IMR-90 (cell line): Measurements from ENCODE around the gene TAF4B. TPM values are rescaled to one million over a fixed set of nuclear protein-coding genes. Genes with fewer than 3 reads are reported as not detected.

Experiments
- ATAC-seq: fragments of 200-7000 bp; cut with Tn5 transposase; 2 replicates; pipeline ENCODE4 v1.9.1; 2020; ENCODE audit warnings: low read depth, mild to moderate bottlenecking, moderate library complexity
- BruUV-seq: library from RNA; stranded (reverse); fragments of 400-500 nt; replicated peaks from 2 replicates; lab custom pipeline; 2021; lab: Mats Ljungman, UMichigan
- CTCF ChIA-PET: fragments of 300-600 bp; formaldehyde crosslinking; extraction: SDS; loops from one replicate; lab custom pipeline; 2021; ENCODE audit warnings: antibody characterized with exemption; lab: Yijun Ruan, JAX
- POLR2A ChIA-PET: fragments of 300-600 bp; sonication (Branson Sonifier 250); formaldehyde crosslinking; loops from one replicate; lab custom pipeline; 2022; ENCODE audit warnings: antibody characterized with exemption; ENCODE audit not compliant: unreplicated experiment; lab: Charles Lee
- DNase-seq: peaks from one replicate; pipeline ENCODE4 v3.0.0; 2013
- H2AFZ ChIP-seq: replicated peaks from 2 replicates; pipeline ENCODE3; 2013; ENCODE audit warnings: low read length, mild to moderate bottlenecking; ENCODE audit not compliant: poor library complexity
- H2AK5ac ChIP-seq: 2 replicates; pipeline ENCODE4 v1.6.1; 2013; ENCODE audit warnings: low read depth, low read length, inconsistent platforms
- H2AK9ac ChIP-seq: replicated peaks from 2 replicates; pipeline ENCODE3; 2013; ENCODE audit warnings: mild to moderate bottlenecking, low read depth, low read length, moderate library complexity; ENCODE audit not compliant: poor library complexity
- H2BK120ac ChIP-seq: 2 replicates; pipeline ENCODE4 v1.6.1; 2013; ENCODE audit warnings: low read depth, low read length, inconsistent platforms
- H2BK15ac ChIP-seq: 3 replicates; pipeline ENCODE4 v1.6.1; 2013; ENCODE audit warnings: low read depth, low read length, inconsistent platforms
- H2BK20ac ChIP-seq: 2 replicates; pipeline ENCODE4 v1.6.1; 2013; ENCODE audit warnings: low read depth, mild to moderate bottlenecking, inconsistent platforms, low read length, moderate library complexity
- H2BK5ac ChIP-seq: 2 replicates; pipeline ENCODE4 v1.6.1; 2013; ENCODE audit warnings: mild to moderate bottlenecking, low read depth, low read length, inconsistent platforms; ENCODE audit not compliant: poor library complexity, severe bottlenecking
- H3K14ac ChIP-seq: replicated peaks from 2 replicates; pipeline ENCODE4 v1.6.1; 2013; ENCODE audit warnings: low read depth, low read length, inconsistent platforms
- H3K18ac ChIP-seq: 2 replicates; pipeline ENCODE4 v1.6.1; 2013; ENCODE audit warnings: low read depth, low read length, control low read depth
- H3K23ac ChIP-seq: 2 replicates; pipeline ENCODE4 v1.6.1; 2013; ENCODE audit warnings: low read depth, low read length, inconsistent platforms
- H3K27ac ChIP-seq: 2 replicates; pipeline ENCODE4 v1.5.1; 2013; ENCODE audit warnings: mild to moderate bottlenecking, control low read depth, low read length; ENCODE audit not compliant: insufficient read depth
- H3K27me3 ChIP-seq: 2 replicates; pipeline ENCODE4 v1.6.1; 2013; ENCODE audit warnings: low read length; ENCODE audit not compliant: control insufficient read depth, insufficient read depth
- H3K36me3 ChIP-seq: 2 replicates; pipeline ENCODE4 v1.6.1; 2013; ENCODE audit warnings: low read length, mixed read lengths; ENCODE audit not compliant: control insufficient read depth, insufficient read depth
- H3K4ac ChIP-seq: 2 replicates; pipeline ENCODE4 v1.6.1; 2013; ENCODE audit warnings: low read depth, low read length, inconsistent platforms
- H3K4me1 ChIP-seq: 2 replicates; pipeline ENCODE4 v1.6.1; 2013; ENCODE audit warnings: low read length, mixed read lengths; ENCODE audit not compliant: control insufficient read depth, insufficient read depth
- H3K4me2 ChIP-seq: 2 replicates; pipeline ENCODE4 v1.6.1; 2013; ENCODE audit warnings: low read depth, mild to moderate bottlenecking, control low read depth, low read length, moderate library complexity
- H3K4me3 ChIP-seq: 2 replicates; pipeline ENCODE4 v1.5.1; 2013; ENCODE audit warnings: low read depth, mild to moderate bottlenecking, control low read depth, low read length, moderate library complexity; ENCODE audit not compliant: insufficient read depth
- H3K56ac ChIP-seq: 2 replicates; pipeline ENCODE4 v1.6.1; 2013; ENCODE audit warnings: low read length, inconsistent platforms; ENCODE audit not compliant: insufficient read depth; ENCODE audit errors: extremely low read depth
- H3K79me1 ChIP-seq, 2 experiments: 2 replicates each; pipeline ENCODE4 v1.6.1; 2013; ENCODE audit warnings: low read length in 2 of 2, inconsistent platforms in 1 of 2, low read depth in 1 of 2
- H3K9ac ChIP-seq: 2 replicates; pipeline ENCODE4 v1.6.1; 2013; ENCODE audit warnings: low read depth, low read length, control low read depth
- H3K9me1 ChIP-seq: 2 replicates; pipeline ENCODE4 v1.6.1; 2013; ENCODE audit warnings: low read length, inconsistent platforms; ENCODE audit not compliant: insufficient read depth
- H3K9me3 ChIP-seq: 2 replicates; pipeline ENCODE4 v1.6.1; 2013; ENCODE audit warnings: low read length; ENCODE audit not compliant: control insufficient read depth, insufficient read depth
- H4K20me1 ChIP-seq: 2 replicates; pipeline ENCODE4 v1.6.1; 2013; ENCODE audit warnings: low read length, inconsistent platforms; ENCODE audit not compliant: insufficient read depth
- H4K5ac ChIP-seq: 2 replicates; pipeline ENCODE4 v1.6.1; 2013; ENCODE audit warnings: mild to moderate bottlenecking, low read depth, low read length, control low read depth
- H4K8ac ChIP-seq, 2 experiments: 2 replicates each; pipeline ENCODE4 v1.6.1; 2013; ENCODE audit warnings: low read depth in 2 of 2, low read length in 2 of 2, control low read depth in 1 of 2, inconsistent platforms in 1 of 2
- H4K91ac ChIP-seq: 2 replicates; pipeline ENCODE4 v1.6.1; 2013; ENCODE audit warnings: low read depth, low read length, inconsistent platforms; ENCODE audit not compliant: insufficient read depth
- CHD1 ChIP-seq: IDR thresholded peaks from 2 replicates; pipeline ENCODE4 v1.6.1; 2012; ENCODE audit warnings: low read depth, low read length, improper control_type of control experiment
- CTCF ChIP-seq: conservative IDR thresholded peaks from 2 replicates; pipeline ENCODE4 v1.5.1; 2012; ENCODE audit warnings: mild to moderate bottlenecking, low read depth, low read length, improper control_type of control experiment
- FOS ChIP-seq: fragments of 150-350 bp; IDR thresholded peaks from 2 replicates; pipeline ENCODE4 v1.6.1; 2016; ENCODE audit warnings: low read depth, low read length
- NFE2L2 ChIP-seq: fragments of 150-350 bp; IDR thresholded peaks from 2 replicates; pipeline ENCODE4 v1.6.1; 2016; ENCODE audit warnings: low read depth, mild to moderate bottlenecking, low read length
- POLR2A ChIP-seq: IDR thresholded peaks from 2 replicates; pipeline ENCODE4 v1.6.1; 2012; ENCODE audit warnings: mild to moderate bottlenecking, low read depth, low read length
- RAD21 ChIP-seq: IDR thresholded peaks from 2 replicates; pipeline ENCODE4 v1.6.1; 2012; ENCODE audit warnings: low read length, improper control_type of control experiment
- RFX5 ChIP-seq: IDR thresholded peaks from 2 replicates; pipeline ENCODE4 v1.8.0; 2012; ENCODE audit warnings: low read depth, mild to moderate bottlenecking, low read length, moderate library complexity
- WGBS, 2 experiments: methylation state at CpG; one replicate each; pipeline versions ENCODE4 v1.1.5 to v1.1.7; 2013; ENCODE audit warnings: missing lambda C conversion rate in 2 of 2; ENCODE audit not compliant: insufficient read length in 1 of 2; ENCODE audit errors: extremely low coverage in 2 of 2; 5-methylcytosine and 5-hydroxymethylcytosine counted together
- dilution Hi-C: fragments of 300-500 bp; cut with HindIII; formaldehyde crosslinking; loops from one replicate; pipeline ENCODE4 v1.14.3; 2018; ENCODE audit warnings: low sequenced_read_pairs; ENCODE audit not compliant: unreplicated experiment
- in situ Hi-C: fragments of 300-500 bp; cut with MboI; formaldehyde crosslinking; loops from 3 replicates; pipeline ENCODE4 v1.14.3; 2019; ENCODE audit warnings: low sequenced_read_pairs, inconsistent platforms, mixed read lengths
- intact Hi-C: fragments of 100-400 bp; cut with micrococcal nuclease; formaldehyde crosslinking; loops from 2 replicates; pipeline ENCODE4 v1.10.0; 2022
- polyA plus RNA-seq, 3 experiments: library from polyadenylated mRNA; depleted of rRNA; stranded (reverse); fragments of >200 nt; gene quantifications; 2 replicates each; pipeline ENCODE4 v1.2.3, GENCODE V29; 2012; ENCODE audit warnings: low replicate concordance in 1 of 3
- total RNA-seq: library from RNA; depleted of rRNA; stranded (reverse); fragments of >200 nt; gene quantifications from 2 replicates; pipeline ENCODE4 v1.2.3, GENCODE V29; 2012
- TF ChIP-seq, protein P1 (sequence below): fragments of 150-350 bp; IDR thresholded peaks from 2 replicates; pipeline ENCODE4 v1.6.1; 2016; ENCODE audit warnings: low read depth, mild to moderate bottlenecking, low read length, moderate library complexity, borderline replicate concordance

TAF4B gene
- total and polyA plus RNA-seq, 2 of the 4 experiments (the other 2 are of a cell fraction), result 0.38 to 1.1 TPM

- H3K9me3 ChIP-seq, result no peaks in the 10 kb centered on the region
- H3K9me1 ChIP-seq, result no peaks in the 10 kb centered on the region
- ATAC-seq (no peak), DNase-seq (no peak)
- no peak overlapping the region for H3K27ac ChIP-seq
- H3K4me2 ChIP-seq, result no peak overlapping the region
- H2AFZ ChIP-seq, result no peak overlapping the region
- no peak overlapping the region for H3K9ac ChIP-seq
- no peak overlapping the region for H3K23ac ChIP-seq
- no peak overlapping the region for H2BK15ac ChIP-seq
- no peaks in the 10 kb centered on the region for H3K4me1 ChIP-seq
- POLR2A ChIA-PET, result no interaction called here
- TF ChIP-seq NFE2L2 (no peak), CTCF (no peak), POLR2A (no peak), RFX5 (no peak), RAD21 (no peak), FOS (no peak), CHD1 (no peak)
- TF ChIP-seq, protein P1, sequence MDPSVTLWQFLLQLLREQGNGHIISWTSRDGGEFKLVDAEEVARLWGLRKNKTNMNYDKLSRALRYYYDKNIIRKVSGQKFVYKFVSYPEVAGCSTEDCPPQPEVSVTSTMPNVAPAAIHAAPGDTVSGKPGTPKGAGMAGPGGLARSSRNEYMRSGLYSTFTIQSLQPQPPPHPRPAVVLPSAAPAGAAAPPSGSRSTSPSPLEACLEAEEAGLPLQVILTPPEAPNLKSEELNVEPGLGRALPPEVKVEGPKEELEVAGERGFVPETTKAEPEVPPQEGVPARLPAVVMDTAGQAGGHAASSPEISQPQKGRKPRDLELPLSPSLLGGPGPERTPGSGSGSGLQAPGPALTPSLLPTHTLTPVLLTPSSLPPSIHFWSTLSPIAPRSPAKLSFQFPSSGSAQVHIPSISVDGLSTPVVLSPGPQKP, result no peak
- no peak overlapping the region for H2BK5ac ChIP-seq
- dilution Hi-C loops (no loop called here), in situ Hi-C loops (no loop called here), intact Hi-C loops (no loop called here)
- H4K5ac ChIP-seq, result no peak overlapping the region
- no peak overlapping the region for H3K56ac ChIP-seq
- no CpG with 5 or more reads among the region's 7 CpGs for WGBS, 2 experiments
- no peak overlapping the region for H4K91ac ChIP-seq
- H3K4ac ChIP-seq, result no peak overlapping the region
- no peak overlapping the region for H2BK120ac ChIP-seq
- no peak overlapping the region for H2AK5ac ChIP-seq
- H2AK9ac ChIP-seq, result no peak overlapping the region
- no peak overlapping the region for H2BK20ac ChIP-seq
- BruUV-seq, result no TSS peak
- H4K8ac ChIP-seq, result no peak overlapping the region
- no peaks in the 10 kb centered on the region for H4K20me1 ChIP-seq
- H3K36me3 ChIP-seq, result no peaks in the 10 kb centered on the region
- H3K27me3 ChIP-seq, result peaks cover 2% of the 10 kb centered on the region
- CTCF ChIA-PET, result no interaction called here
- no peaks in the 10 kb centered on the region for H3K79me1 ChIP-seq
- H3K4me3 ChIP-seq, result no peak overlapping the region
- H3K14ac ChIP-seq, result no peak overlapping the region
- H3K18ac ChIP-seq, result no peak overlapping the region
These were observed 189.4 kb downstream of the TAF4B start for GRCh38 chr18:26415631-26416030.
